OCI-LY1 (cell line): ENCODE data around the gene LCN2.

Experiments
- CTCF ChIP-seq: fragments of 200-600 bp; sonication (generic), shearing (Covaris generic); IDR thresholded peaks from 2 replicates; pipeline ENCODE4 v1.5.1; 2017; ENCODE audit warnings: mild to moderate bottlenecking, antibody characterized with exemption, low read length, moderate library complexity, mixed read lengths
- EZH2 ChIP-seq: fragments of 200-600 bp; sonication (generic), shearing (Covaris generic); IDR thresholded peaks from 2 replicates; pipeline ENCODE4 v1.8.0; 2017; ENCODE audit warnings: borderline replicate concordance, mixed run types, mild to moderate bottlenecking, antibody characterized with exemption, low read length, moderate library complexity, mixed read lengths

GRCh38 chr9:128127990-128128835, 21.0 kb upstream of the LCN2 start:
- TF ChIP-seq EZH2 (no peak), CTCF (no peak)
